Germinal center (tissue), 1 donor: ENCODE data around the gene PSMB8.

Experiments used
- DNase-seq: peaks from one replicate; pipeline ENCODE4 v3.0.0; 2012; ENCODE audit warnings: mixed read lengths, low spot score

PSMB8 gene

GRCh38 chr6:32792901-32793435 lies 50.9 kb downstream of the PSMB8 start:
- no peak for DNase-seq
